GM12891 (cell line): ENCODE data around the gene AP1G1.
"Not testable (repeated sequence)": the region's sequence is repeated elsewhere in the genome, so short reads cannot be mapped to it uniquely, and the experiment has no call there.

Experiments
- DNase-seq: peaks from one replicate; pipeline ENCODE4 v3.0.0; 2011; ENCODE audit warnings: low spot score; ENCODE audit not compliant: insufficient read length
- FAIRE-seq: peaks from 2 replicates; lab custom pipeline; 2011; peaks lifted over from hg19 to GRCh38; lab: Jason Lieb, UNC
- PAX5 ChIP-seq: IDR thresholded peaks from 2 replicates; pipeline ENCODE4 v1.6.1; 2011; ENCODE audit warnings: low read length, moderate library complexity, mild to moderate bottlenecking; ENCODE audit not compliant: insufficient read depth, severe bottlenecking
- POLR2A ChIP-seq: IDR thresholded peaks from 2 replicates; pipeline ENCODE4 v1.6.1; 2011; ENCODE audit warnings: low read depth, low read length, control low read depth
- POLR2AphosphoS5 ChIP-seq: IDR thresholded peaks from 2 replicates; pipeline ENCODE4 v1.6.1; 2011; ENCODE audit warnings: low read depth, low read length, control low read depth
- POU2F2 ChIP-seq: IDR thresholded peaks from 2 replicates; pipeline ENCODE4 v1.6.1; 2011; ENCODE audit warnings: low read depth, mild to moderate bottlenecking, control low read depth, low read length, moderate library complexity
- SPI1 ChIP-seq: IDR thresholded peaks from 2 replicates; pipeline ENCODE4 v1.6.1; 2011; ENCODE audit warnings: low read depth, low read length, control low read depth
- TAF1 ChIP-seq: IDR thresholded peaks from 2 replicates; pipeline ENCODE4 v1.6.1; 2011; ENCODE audit warnings: low read depth, low read length, control low read depth

AP1G1 gene

GRCh38 chr16:71807905-71808592 lies 585 bp downstream of the AP1G1 start:
- peak; percentile 13 for DNase-seq
- TF ChIP-seq POU2F2, result no peak
- TF ChIP-seq POLR2AphosphoS5, result no peak
- TF ChIP-seq SPI1, result no peak
- no peak for TF ChIP-seq POLR2A
- TF ChIP-seq PAX5, result no peak
- no peak for TF ChIP-seq TAF1
- FAIRE-seq, result peak; percentile 52

GRCh38 chr16:71803305-71803690 lies 5.3 kb downstream of the AP1G1 start:
- TF ChIP-seq PAX5 (no peak), POLR2AphosphoS5 (no peak), POLR2A (no peak), POU2F2 (no peak), SPI1 (no peak), TAF1 (no peak)
- DNase-seq, result no peak
- no peak for FAIRE-seq

- DNase-seq (no peak), FAIRE-seq (no peak)
- TF ChIP-seq POU2F2, result no peak
- TF ChIP-seq PAX5, result no peak
- TF ChIP-seq SPI1, result no peak
- TF ChIP-seq TAF1, result no peak
- no peak for TF ChIP-seq POLR2A
- TF ChIP-seq POLR2AphosphoS5, result no peak
Observed at GRCh38 chr16:71796501-71797097, 12.0 kb downstream of the AP1G1 start.

- FAIRE-seq, result no peak
- no peak for DNase-seq
- TF ChIP-seq POLR2AphosphoS5 (no peak), POU2F2 (no peak)
Observed at GRCh38 chr16:71794943-71795342, 13.7 kb downstream of the AP1G1 start.

GRCh38 chr16:71794018-71794417 lies 14.6 kb downstream of the AP1G1 start:
- DNase-seq (no peak), FAIRE-seq (no peak)
- TF ChIP-seq SPI1 (no peak), POU2F2 (no peak), TAF1 (no peak), PAX5 (no peak), POLR2AphosphoS5 (no peak), POLR2A (no peak)

GRCh38 chr16:71792176-71792575 lies 16.5 kb downstream of the AP1G1 start:
- FAIRE-seq (no peak), DNase-seq (no peak)
- TF ChIP-seq SPI1, result no peak
- TF ChIP-seq POLR2AphosphoS5, result no peak
- TF ChIP-seq TAF1, result no peak
- no peak for TF ChIP-seq PAX5
- no peak for TF ChIP-seq POLR2A
- TF ChIP-seq POU2F2, result no peak

- not testable (repeated sequence) for FAIRE-seq, DNase-seq
Observed at GRCh38 chr16:71790329-71790728, 18.3 kb downstream of the AP1G1 start.

- TF ChIP-seq TAF1 (no peak), POLR2AphosphoS5 (no peak), POLR2A (no peak), PAX5 (no peak), POU2F2 (no peak), SPI1 (no peak)
- no peak for FAIRE-seq
Observed at GRCh38 chr16:71789136-71789535, 19.5 kb downstream of the AP1G1 start.

GRCh38 chr16:71788578-71788977 lies 20.1 kb downstream of the AP1G1 start:
- no peak for DNase-seq
- no peak for FAIRE-seq
- TF ChIP-seq PAX5, result no peak
- TF ChIP-seq POU2F2, result no peak
- no peak for TF ChIP-seq SPI1
- TF ChIP-seq TAF1, result no peak
- TF ChIP-seq POLR2A, result no peak
- TF ChIP-seq POLR2AphosphoS5, result no peak

More at GRCh38 chr16:71789136-71789535, 19.5 kb downstream of the AP1G1 start:
- no peak for DNase-seq

GRCh38 chr16:71785143-71785542 lies 23.5 kb downstream of the AP1G1 start:
- DNase-seq, FAIRE-seq: not testable (repeated sequence)

- DNase-seq, result no peak
- no peak for TF ChIP-seq PAX5
- no peak for TF ChIP-seq POLR2AphosphoS5
- no peak for TF ChIP-seq TAF1
- no peak for TF ChIP-seq POLR2A
- TF ChIP-seq POU2F2, result no peak
- TF ChIP-seq SPI1, result no peak
- no peak for FAIRE-seq
Observed at GRCh38 chr16:71784093-71784492, 24.5 kb downstream of the AP1G1 start.
